ENCODE data around the gene PDXK. TPM values are rescaled to one million over a fixed set of nuclear protein-coding genes. Genes with fewer than 3 reads are reported as not detected.

PDXK gene
- total RNA-seq, 1 donor: 69.4 TPM

- DNase-seq (ENCODE audit: low read depth): no peak
- H3K4me3 ChIP-seq (ENCODE audit: low read depth, low read length): no peak overlapping the region
- no peak for TF ChIP-seq CTCF (IDR thresholded peaks at IDR 0.05; ENCODE audit: insufficient read depth, low read length)
Measured at GRCh38 chr21:43753439-43753799, 34.5 kb downstream of the PDXK start.

GRCh38 chr21:43754948-43755781, 36.2 kb downstream of the PDXK start:
- no peak for TF ChIP-seq CTCF (IDR thresholded peaks at IDR 0.05; ENCODE audit: insufficient read depth, low read length)
- no peak overlapping the region for H3K4me3 ChIP-seq (ENCODE audit: low read depth, low read length)
- DNase-seq (ENCODE audit: low read depth): no peak

GRCh38 chr21:43755820-43756594, 37.1 kb downstream of the PDXK start:
- no peak for DNase-seq (ENCODE audit: low read depth)
- H3K4me3 ChIP-seq (ENCODE audit: low read depth, low read length): no peak overlapping the region
- TF ChIP-seq CTCF (IDR thresholded peaks at IDR 0.05; ENCODE audit: insufficient read depth, low read length): no peak

- DNase-seq (ENCODE audit: low read depth): no peak
- no peak for TF ChIP-seq CTCF (IDR thresholded peaks at IDR 0.05; ENCODE audit: insufficient read depth, low read length)
- H3K4me3 ChIP-seq (ENCODE audit: low read depth, low read length): no peak overlapping the region
Measured at GRCh38 chr21:43757601-43758000, 38.7 kb downstream of the PDXK start.

GRCh38 chr21:43758111-43758641, 39.2 kb downstream of the PDXK start:
- peak overlapping the region; percentile 54 for H3K4me3 ChIP-seq (ENCODE audit: low read depth, low read length)
- DNase-seq (ENCODE audit: low read depth): peak; percentile 88
- peak; percentile 19 for TF ChIP-seq CTCF (IDR thresholded peaks at IDR 0.05; ENCODE audit: insufficient read depth, low read length)

GRCh38 chr21:43758811-43759210, 39.9 kb downstream of the PDXK start:
- H3K4me3 ChIP-seq (ENCODE audit: low read depth, low read length): peak overlapping the region; percentile 54
- no peak for DNase-seq (ENCODE audit: low read depth)
- TF ChIP-seq CTCF (IDR thresholded peaks at IDR 0.05; ENCODE audit: insufficient read depth, low read length): no peak
